ENCODE results near the gene CFAP43. TPM values are rescaled to one million over a fixed set of nuclear protein-coding genes. Genes with fewer than 3 reads are reported as not detected.

CFAP43 gene
- total and polyA plus RNA-seq, 8 donors, result under 0.01 to 2.0 (median 0.25) TPM; not detected in 3

DNA sequence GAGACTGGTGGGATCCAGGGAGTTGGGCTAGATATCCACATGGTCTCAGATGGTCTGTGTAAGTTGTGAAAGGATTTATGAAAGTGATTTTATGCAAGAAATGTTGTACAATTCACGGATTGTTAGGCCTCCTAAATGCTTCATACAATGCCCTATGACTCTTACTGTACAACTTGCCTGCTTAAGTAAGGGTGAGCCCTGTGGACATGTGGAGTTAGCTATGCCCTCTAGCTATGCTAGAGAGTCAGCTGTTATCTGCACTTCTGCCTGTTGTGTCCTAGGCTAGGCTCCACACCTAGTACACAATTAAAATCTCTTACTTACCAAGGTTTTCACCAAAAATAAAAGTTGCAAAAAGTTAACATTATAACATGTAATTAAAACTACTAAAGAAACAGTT is 1.7 kb upstream of the CFAP43 start:
- H3K27me3 ChIP-seq, result no peaks in the 10 kb centered on the region
- intact Hi-C loops (cut with DNase I; ENCODE audit: low total_unique reads), result no loop called here
- H3K9me3 ChIP-seq, result peaks cover 0 to 7% (median 0%) of the 10 kb centered on the region in 4 donors
- H3K36me3 ChIP-seq, result no peaks in the 10 kb centered on the region
- 68 to 86% (median 71%) methylated on average over 1 of the region's 1 CpG for WGBS, 5 donors
- no peak overlapping the region for H3K27ac ChIP-seq
- peaks cover 0 to 19% (median 11%) of the 10 kb centered on the region in 4 donors for H3K4me1 ChIP-seq
- TF ChIP-seq EP300 (IDR thresholded peaks at IDR 0.05) (no peak), POLR2A (IDR thresholded peaks at IDR 0.05) (no peak), POLR2AphosphoS5 (IDR thresholded peaks at IDR 0.05) (no peak)
- TF ChIP-seq, protein P1, sequence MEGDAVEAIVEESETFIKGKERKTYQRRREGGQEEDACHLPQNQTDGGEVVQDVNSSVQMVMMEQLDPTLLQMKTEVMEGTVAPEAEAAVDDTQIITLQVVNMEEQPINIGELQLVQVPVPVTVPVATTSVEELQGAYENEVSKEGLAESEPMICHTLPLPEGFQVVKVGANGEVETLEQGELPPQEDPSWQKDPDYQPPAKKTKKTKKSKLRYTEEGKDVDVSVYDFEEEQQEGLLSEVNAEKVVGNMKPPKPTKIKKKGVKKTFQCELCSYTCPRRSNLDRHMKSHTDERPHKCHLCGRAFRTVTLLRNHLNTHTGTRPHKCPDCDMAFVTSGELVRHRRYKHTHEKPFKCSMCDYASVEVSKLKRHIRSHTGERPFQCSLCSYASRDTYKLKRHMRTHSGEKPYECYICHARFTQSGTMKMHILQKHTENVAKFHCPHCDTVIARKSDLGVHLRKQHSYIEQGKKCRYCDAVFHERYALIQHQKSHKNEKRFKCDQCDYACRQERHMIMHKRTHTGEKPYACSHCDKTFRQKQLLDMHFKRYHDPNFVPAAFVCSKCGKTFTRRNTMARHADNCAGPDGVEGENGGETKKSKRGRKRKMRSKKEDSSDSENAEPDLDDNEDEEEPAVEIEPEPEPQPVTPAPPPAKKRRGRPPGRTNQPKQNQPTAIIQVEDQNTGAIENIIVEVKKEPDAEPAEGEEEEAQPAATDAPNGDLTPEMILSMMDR (IDR thresholded peaks at IDR 0.05), result no peak
- no peak for DNase-seq
- H3K4me3 ChIP-seq, result no peak overlapping the region

DNA sequence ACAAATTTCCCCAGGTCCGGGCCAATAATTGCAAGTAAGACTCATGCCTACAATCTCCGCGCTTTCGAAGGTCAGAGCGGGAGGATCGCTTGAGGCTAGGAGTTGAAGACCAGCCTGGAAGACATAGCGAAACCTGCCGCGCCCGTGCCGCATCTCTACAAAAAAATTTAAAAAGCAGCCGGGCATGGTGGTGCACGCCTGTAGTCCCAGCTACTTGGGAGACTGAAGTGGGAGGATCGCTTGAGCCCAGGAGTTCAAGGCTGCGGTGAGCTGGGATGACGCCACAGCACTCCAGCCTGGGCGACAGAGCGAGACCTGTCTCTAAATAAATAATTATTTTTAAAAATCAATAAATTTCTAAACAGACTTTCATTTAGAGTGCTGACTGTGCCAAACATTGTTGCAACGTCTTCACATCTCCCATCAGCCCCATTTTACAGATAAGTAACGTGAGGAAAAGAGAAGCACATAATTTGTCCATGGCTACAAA is 494 bp upstream of the CFAP43 start:
- Histone ChIP-seq H3K27me3 (no peaks in the 10 kb centered on the region), H3K4me3 (peak overlapping the region; percentile 65 to 90 (median 76)), H3K36me3 (no peaks in the 10 kb centered on the region), H3K27ac (peak overlapping the region in 1 of 5 donors; percentile 75), H3K9me3 (peaks cover 0 to 7% (median 0%) of the 10 kb centered on the region in 4 donors), H3K4me1 (peaks cover 0 to 19% (median 11%) of the 10 kb centered on the region in 4 donors)
- DNase-seq, result no peak
- intact Hi-C loops (cut with DNase I; ENCODE audit: low total_unique reads), result no loop called here
- TF ChIP-seq POLR2A (IDR thresholded peaks at IDR 0.05), result no peak
- TF ChIP-seq POLR2AphosphoS5 (IDR thresholded peaks at IDR 0.05), result no peak
- WGBS, 5 donors, result 8 to 17% (median 11%) methylated on average over 20 of the region's 20 CpGs

DNA sequence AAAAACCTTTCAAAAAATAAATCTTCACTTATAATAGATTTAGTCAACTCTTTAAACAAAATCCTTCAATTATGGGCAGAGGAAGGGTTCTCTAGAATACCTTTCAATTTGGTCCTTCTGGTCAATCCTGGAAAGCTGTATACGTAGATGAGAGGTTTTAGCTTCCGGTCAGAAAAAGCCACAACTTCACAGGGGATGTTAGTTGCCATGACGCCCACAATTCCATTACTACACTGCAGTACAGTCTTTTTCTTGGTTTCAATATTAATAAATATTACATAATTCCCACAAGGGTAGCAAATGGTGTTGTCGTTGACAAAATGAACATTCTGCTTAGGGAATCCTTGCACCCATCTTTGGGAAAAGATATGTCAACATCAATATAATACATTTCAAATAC is 1.7 kb downstream of the CFAP43 start:
- H3K9me3 ChIP-seq, result peaks cover 0 to 7% (median 0%) of the 10 kb centered on the region in 4 donors
- intact Hi-C loops (cut with DNase I; ENCODE audit: low total_unique reads), result no loop called here
- DNase-seq, result no peak
- no peaks in the 10 kb centered on the region for H3K27me3 ChIP-seq
- no peak overlapping the region for H3K27ac ChIP-seq
- H3K36me3 ChIP-seq, result no peaks in the 10 kb centered on the region
- TF ChIP-seq POLR2A (IDR thresholded peaks at IDR 0.05) (no peak), EP300 (IDR thresholded peaks at IDR 0.05) (no peak), POLR2AphosphoS5 (IDR thresholded peaks at IDR 0.05) (no peak)
- TF ChIP-seq, protein P1 (IDR thresholded peaks at IDR 0.05), result no peak
- 72 to 84% (median 81%) methylated on average over 4 of the region's 4 CpGs for WGBS, 5 donors
- H3K4me3 ChIP-seq, result no peak overlapping the region
- peaks cover 0 to 19% (median 11%) of the 10 kb centered on the region in 4 donors for H3K4me1 ChIP-seq

DNA sequence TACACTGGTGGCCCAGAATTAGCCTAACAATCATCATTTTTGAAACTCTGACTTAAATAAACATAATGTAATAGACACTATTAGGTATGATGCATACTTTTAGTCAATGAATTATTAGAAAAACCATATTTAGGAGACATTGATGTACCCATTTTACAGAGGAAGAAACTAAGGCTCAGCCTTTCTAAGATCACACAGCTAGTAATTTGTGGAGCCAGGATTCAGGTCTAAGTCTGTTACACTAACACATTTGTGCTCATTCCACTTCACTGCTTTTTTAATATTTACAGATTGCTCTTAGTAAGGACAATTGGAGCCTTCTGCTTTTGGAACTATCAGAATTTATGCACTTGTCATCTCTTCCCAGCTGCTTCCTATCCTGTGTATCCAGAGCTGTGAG is 8.9 kb downstream of the CFAP43 start:
- Histone ChIP-seq H3K4me3 (no peak overlapping the region), H3K27ac (no peak overlapping the region), H3K36me3 (no peaks in the 10 kb centered on the region), H3K9me3 (no peaks in the 10 kb centered on the region), H3K4me1 (no peaks in the 10 kb centered on the region), H3K27me3 (no peaks in the 10 kb centered on the region)
- TF ChIP-seq, protein P1 (IDR thresholded peaks at IDR 0.05), result no peak
- no peak for TF ChIP-seq EP300 (IDR thresholded peaks at IDR 0.05)
- no peak for TF ChIP-seq POLR2AphosphoS5 (IDR thresholded peaks at IDR 0.05)
- no peak for TF ChIP-seq POLR2A (IDR thresholded peaks at IDR 0.05)
- DNase-seq, result no peak
- intact Hi-C loops (cut with DNase I; ENCODE audit: low total_unique reads), result loop anchor here (10.0 kb wide), 1 partner anchor 89 kb away; no protein-coding TSS in a partner anchor

DNA sequence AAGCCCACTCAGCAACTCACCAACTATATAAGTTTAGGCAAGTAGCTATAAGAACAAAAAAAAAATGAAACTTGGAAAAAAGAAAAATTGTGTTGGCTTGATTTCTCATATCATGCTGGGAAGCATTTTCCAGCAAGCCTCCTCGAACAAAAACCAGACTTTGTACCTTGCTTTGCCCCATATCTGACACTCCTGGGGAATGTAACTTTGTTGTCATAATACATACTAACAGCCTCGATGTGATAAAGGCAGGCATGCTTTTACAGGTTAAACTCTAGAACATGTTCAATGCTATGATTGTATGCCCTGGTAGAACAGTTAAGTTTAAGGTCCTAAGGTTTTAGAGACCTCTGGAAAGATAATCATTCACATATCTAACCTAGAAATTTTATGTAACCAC is 11.6 kb downstream of the CFAP43 start:
- DNase-seq, result peak in 1 of 2 donors; percentile 77
- TF ChIP-seq POLR2AphosphoS5 (IDR thresholded peaks at IDR 0.05) (peak in 1 of 3 donors; percentile 12), POLR2A (IDR thresholded peaks at IDR 0.05) (no peak)
- no peak overlapping the region for H3K4me3 ChIP-seq
- no peaks in the 10 kb centered on the region for H3K36me3 ChIP-seq
- 29 to 48% (median 38%) methylated on average over 2 of the region's 2 CpGs for WGBS, 5 donors
- no peaks in the 10 kb centered on the region for H3K27me3 ChIP-seq
- peak overlapping the region in 1 of 5 donors; percentile 13 for H3K27ac ChIP-seq
- intact Hi-C loops (cut with DNase I; ENCODE audit: low total_unique reads), result loop anchor here (10.0 kb wide), 1 partner anchor 86 kb away; no protein-coding TSS in a partner anchor
- H3K4me1 ChIP-seq, result no peaks in the 10 kb centered on the region
- no peaks in the 10 kb centered on the region for H3K9me3 ChIP-seq
